G401.6 (cell line): ENCODE data around the gene LIMD2.
A peak's percentile ranks its signal among the peaks of the same experiment; 100 is the strongest.
"Not testable (repeated sequence)": the region's sequence is repeated elsewhere in the genome, so short reads cannot be mapped to it uniquely, and the experiment has no call there.

Experiments
- FAIRE-seq: peaks from 2 replicates; lab custom pipeline; 2012; peaks lifted over from hg19 to GRCh38; lab: Jason Lieb, UNC

The LIMD2 gene

GRCh38 chr17:63699638-63700527, at the start of gene LIMD2:
Gene LIMD2, minus strand, starts transcription at chr17:63700125. Its CDS starts 827 bp downstream, at chr17:63699298.
- no peak for FAIRE-seq

DNA sequence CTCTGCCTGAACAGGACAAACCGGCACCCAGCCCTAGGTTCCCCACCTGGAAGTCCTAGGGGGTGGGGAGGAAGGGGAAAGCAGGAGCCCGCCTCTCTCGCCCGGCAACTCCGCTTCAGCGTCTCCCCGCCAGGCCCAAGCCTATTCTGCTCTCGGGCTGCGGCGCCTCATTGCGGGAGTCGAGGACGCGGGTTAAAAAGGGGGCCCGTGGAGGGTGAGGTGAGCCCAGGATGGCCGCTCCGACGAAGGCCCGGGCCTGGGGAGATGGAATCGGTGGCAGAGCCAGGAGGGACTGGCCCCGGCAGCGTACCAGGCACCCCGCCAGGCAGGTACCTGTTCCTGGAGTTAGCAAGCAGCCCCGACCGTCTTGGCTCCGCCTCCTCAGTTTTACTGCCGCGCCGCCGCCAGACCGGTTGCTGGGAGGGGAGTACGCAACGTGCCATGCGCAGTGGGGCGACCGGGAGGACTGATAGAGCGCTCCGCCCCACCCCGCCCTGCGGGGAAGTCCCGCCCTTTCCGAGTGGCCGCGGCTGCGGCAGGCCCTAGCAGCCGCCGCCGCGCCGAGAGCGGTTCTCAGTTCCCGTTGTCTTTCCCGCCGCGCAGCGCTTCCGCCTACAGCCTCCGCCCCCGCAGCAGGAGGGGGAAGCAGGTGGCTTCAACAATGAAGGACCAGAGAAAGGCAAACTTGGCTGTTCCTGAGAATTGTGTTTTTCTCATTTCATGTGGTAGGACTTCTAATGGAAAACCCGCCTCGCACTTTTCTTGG, 41.7 kb upstream of the LIMD2 start, which contains the start of gene STRADA:
TSS of gene STRADA (minus strand) at position 392 of the 766 bp plus-strand sequence. CDS start 13,430 bp downstream, outside the sequence.
- peak; percentile 94 for FAIRE-seq

DNA sequence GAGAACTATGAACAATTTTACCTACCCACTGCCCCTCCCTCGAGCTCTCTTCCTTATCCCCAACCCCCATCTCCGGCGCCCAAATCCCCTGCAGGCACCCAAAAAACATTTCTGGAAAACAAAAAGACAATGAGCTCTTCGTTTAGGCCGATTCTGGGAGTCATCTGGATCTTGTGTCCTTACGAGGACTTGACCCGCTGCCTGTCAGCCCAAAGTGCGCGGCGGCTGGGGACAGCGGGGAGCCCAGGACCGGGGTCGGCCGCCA, 41.1 kb upstream of the LIMD2 start:
- no peak for FAIRE-seq

DNA sequence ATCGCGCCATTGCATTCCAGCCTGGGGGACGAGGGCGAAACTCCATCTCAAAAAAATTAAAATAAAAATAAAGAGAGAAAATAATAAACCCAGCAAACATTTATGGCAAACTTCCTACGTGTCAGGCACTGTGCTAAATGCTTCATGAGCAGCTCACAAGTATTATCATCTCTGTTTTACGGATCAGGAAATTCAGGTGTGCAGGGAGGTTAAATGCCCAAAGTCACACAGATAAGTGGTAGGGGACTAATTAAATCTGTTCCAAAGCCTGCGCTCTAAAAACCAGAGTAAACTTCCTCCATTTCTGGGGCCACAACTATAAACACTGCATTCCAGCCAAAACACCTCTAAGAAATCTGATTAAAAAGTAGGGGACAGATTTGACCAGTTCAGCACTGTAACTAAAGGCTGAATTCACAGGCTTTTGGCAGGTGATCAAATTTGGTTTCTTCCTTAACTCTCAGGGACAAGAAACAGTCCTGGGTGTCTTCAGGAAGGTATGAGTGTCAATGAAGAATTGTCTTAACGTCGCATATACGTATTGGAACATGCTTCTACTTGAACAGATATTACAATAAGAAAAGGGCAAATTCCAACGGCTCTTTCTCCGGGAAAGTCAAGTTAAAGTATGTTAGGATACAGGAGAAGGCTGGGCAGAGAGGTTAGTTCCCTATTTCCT, 40.7 kb upstream of the LIMD2 start:
- FAIRE-seq: no peak

DNA sequence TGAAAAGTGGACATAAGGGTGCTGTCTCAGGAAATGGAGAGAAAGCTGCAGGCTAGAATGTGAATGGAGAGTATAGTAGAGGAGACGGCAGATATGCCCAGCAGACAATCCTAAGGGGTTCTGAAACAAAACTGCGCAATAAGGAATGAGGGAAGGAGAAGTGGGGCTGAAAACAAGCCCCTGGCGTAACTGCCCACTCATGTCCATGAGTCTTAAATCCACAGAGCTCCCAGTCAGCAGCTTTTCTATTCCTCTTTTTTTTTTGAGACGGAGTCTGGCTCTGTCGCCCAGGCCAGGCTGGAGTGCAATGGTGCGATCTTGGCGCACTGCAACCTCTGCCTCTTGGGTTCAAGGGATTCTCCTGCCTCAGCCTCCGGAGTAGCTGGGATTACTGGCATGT, 35.8 kb upstream of the LIMD2 start:
- no peak for FAIRE-seq

DNA sequence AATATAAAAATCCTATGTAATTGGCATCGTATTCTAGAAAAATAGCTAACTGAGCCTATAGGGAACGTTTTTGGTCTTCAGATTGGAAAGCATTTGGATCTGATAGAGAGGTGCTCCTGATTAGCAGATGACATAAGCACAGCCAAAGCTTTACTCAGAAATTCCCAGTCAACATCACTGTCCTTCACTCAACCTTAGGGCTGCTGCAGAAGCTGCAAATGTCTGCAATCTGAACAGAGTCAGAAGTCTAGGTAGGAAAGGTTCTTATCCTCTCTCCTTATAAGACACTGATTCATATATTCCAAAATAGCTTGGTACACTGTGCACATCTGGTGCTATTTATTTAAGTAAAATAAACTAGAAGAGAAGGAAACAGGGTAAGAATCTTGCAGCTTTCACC, 22.5 kb upstream of the LIMD2 start:
- FAIRE-seq: no peak

GRCh38 chr17:63720194-63720593, 20.3 kb upstream of the LIMD2 start:
- FAIRE-seq: not testable (repeated sequence)

- FAIRE-seq: no peak
These were observed 19.1 kb upstream of the LIMD2 start for GRCh38 chr17:63718988-63719387.

DNA sequence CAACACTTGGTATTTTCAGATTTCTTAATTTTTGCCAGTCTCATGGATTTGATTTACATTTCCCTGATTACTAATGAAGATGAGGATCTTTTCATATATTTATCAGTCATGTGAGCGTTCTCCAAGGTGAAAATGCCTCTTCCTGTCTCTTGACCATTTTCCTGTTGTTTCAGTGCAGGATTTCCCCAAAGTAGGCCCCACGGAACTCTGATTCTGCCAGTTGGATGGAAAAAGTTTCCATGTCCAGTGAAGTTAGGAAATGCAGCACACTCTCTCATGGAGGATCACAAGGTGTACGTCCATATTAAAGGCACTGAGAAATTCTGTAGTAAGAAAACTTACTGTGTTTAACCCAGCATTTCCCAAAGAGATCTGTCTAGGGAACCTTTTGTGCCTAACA, 16.5 kb upstream of the LIMD2 start:
- FAIRE-seq: no peak

DNA sequence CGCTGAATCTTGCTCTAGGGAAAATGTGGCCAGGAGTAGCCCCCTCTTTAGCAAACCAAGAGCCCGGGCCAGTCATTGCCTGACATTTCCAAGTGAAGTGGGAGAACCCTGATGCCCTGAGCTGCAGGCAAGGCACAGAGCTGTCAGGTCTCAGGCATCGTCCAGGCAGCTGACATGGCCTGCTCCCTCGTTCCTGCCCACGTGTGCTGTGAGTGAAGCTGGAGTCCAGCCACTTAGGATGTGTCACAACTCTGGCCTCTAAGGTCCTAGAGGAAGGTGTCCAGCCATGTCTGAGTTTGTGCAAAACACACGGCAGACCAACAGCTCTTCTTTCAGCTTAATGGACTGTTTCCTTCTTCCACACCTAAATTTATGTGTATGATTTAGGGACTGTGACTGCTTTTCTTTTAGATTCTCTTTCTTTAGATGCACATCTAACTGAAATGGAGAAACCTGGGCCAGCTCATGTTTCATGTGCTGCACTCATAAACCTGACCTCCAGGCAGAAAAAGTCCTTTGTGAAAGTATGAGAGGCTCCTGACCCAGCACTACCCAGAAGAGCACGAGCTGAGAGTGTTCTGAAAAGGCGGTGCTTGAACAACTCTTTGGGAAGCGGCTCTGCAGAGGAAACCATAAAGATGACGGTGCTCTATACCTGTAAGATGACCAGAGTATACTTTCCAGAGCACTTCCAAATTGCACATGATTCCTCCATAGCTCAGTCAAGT, 14.8 kb upstream of the LIMD2 start:
- no peak for FAIRE-seq

GRCh38 chr17:63709110-63709509, 9.2 kb upstream of the LIMD2 start:
- FAIRE-seq: no peak

- FAIRE-seq: no peak
These were observed 7.2 kb upstream of the LIMD2 start for GRCh38 chr17:63707151-63707550.

DNA sequence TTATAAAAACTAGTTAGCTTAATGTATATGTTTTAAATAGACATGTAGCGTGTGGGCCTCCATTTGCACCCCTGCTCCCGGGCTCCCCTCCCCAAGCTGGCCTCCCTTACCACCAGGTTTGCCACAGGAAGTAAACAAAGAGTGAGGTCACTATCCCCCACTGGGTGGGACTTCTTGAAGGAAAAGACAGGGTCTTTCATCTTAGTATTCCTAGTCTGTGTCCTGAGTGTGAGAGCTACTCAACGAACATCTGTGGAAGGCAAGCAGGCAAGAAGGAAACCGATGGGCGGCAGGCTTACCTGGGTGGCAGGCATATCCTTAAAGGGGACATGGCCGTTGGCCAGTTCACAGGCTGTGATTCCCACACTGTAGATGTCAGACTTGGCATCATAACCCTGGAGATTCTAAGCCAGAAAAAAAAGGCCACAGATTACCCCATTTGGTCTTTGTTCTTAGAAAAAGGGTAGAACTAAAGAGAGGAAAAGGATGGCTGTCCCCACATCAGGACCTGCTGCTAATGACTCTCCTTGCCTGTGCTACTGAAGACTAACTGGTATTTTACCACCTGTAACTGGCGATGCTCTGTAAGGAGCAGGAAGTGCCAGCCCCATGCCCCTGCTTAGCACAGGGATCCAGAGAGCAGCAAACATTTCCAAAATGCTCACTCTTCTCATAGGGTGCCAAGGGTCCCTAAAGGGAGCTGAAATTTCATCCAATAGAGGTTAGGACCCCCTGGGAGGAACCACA, 6.6 kb upstream of the LIMD2 start:
- no peak for FAIRE-seq

- no peak for FAIRE-seq
These were observed 5.7 kb upstream of the LIMD2 start for GRCh38 chr17:63705657-63706056.

DNA sequence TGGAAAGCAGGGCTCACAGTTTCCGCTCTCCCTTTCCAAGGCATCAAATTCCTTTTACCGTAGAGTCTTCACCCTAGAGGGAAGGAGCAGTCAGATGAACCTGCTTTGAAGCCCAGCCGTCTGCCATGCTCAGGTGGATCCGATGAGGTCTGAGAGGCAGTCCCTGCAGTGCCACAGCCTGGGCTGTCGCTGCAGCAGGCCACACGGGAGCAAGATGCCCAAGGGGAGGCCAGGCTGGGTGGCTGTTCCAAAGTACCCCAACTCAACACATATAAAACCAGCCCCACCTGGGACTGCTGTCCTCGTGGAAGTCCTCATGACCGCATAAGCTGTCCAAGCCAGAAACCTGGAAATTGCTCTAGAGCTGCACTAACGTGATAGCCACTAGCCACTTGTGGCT, 4.9 kb upstream of the LIMD2 start:
- no peak for FAIRE-seq

DNA sequence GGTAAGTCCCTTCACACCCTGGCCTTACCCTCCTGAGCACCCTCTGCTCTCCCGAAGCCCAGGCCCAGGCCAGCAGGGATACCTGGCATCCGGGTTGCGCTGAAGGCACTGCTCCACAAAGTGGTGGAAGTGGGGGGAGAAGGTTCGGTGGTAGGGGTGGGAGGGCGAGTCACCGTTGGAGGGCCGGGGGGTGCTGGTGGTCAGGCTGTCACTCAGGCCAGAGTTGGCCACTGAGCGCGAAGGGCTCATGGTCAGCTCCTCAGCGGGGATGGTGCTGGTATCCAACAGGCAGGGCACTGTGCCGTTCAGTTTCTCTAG, 4.3 kb upstream of the LIMD2 start:
- FAIRE-seq: no peak

- FAIRE-seq: no peak
These were observed 3.8 kb upstream of the LIMD2 start for GRCh38 chr17:63703556-63704258.

DNA sequence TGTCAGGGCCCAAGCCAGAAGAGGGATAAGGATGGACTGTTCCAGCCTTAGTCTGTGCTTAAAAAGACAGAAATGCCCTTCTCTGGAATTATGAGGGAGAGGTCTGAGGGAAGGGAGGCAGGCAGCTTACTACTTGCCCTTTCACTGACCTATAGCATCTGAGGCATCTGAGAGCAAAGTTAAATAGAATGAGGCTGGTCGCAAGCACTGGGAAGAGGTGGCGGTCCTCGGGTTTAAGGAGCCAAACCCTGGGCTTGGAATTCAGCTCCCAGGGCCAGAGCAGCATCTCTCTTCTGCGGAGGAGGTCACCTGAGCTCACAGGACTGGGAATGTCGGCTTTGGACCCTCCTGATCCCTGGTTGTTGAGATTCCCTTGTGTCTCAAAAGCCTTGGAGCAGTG, 3.1 kb upstream of the LIMD2 start:
- no peak for FAIRE-seq

DNA sequence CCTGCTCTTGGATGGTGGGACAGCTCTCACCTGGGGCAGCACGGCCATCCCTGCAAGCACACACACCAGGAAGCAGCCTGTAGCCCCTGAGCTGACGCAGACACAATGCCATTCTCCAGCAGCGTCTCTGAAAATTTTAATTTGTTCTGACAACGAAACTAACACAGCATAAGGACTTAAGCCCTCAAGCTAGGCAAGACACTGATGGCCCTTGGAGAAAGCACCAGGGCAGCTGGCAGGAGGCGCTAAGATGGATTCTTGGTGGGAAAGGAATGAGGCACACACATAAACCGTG, 2.7 kb upstream of the LIMD2 start:
- no peak for FAIRE-seq

DNA sequence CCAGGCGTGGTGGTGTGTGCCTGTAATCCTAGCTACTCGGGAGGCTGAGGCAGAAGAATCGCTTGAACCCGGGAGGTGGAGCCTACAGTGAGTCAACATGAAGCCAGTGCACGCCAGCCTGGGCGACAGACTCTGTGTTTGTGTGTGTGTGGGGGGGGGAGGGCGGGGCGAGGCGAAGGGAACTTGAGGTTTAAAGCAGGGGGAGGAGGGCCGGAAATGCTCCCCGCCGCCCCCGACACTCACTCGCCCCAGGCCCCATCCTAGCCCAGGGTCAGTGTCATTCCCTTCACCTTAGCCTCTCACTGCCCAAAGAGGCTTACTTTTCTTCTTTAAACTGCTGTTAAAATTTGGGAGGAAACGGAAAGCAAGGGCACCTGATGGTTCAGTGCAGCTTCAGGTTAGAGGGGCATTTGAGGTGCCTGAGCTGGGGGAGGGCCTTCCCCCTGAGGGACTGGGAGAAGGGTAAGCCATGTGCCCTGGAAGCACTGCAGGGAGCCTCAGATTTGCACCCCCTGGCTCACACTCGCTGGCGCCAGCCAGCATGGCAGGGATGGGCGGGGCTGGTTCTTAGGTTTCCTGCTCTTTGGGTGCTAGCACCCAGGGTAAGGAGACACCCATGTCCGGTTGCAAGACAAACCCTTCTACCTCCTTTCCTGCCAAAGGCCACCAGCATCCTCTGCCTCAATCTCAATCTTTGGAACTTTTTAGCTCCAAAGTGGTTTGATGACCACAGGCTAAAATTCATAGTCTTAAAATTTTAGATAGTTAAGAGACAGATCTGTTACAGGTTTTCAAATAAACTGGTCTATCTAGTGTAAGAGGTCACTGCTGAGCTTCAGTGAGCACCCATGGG, 2.2 kb upstream of the LIMD2 start:
- no peak for FAIRE-seq

DNA sequence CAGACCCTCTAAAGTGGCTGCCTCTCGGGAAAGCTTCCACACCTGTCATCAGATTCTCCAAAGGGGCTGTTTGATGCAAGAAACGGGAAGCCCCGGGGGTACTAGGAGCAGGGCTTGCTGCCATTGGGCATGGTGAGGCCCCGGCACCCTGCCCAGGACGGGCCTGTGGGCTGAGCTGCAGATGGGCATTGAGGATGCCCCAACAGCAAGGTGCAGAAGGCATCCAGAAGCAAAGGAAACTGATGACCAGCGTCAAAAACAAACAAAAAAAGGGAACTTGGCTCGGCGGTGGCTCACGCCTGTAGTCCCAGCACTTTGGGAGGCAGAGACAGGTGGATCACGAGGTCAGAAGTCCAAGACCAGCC, 1.5 kb upstream of the LIMD2 start:
- no peak for FAIRE-seq
